HEK293 (cell line): ENCODE measurements around the gene B3GAT1.

ENCODE experiments used
- EGR2 ChIP-seq: fragments of 450-650 bp; formaldehyde crosslinking; IDR thresholded peaks from 2 replicates; pipeline ENCODE4 v1.5.1; 2016; ENCODE audit warnings: low read depth, missing biosample characterization, missing genetic modification characterization
- HIC1 ChIP-seq: fragments of 450-650 bp; formaldehyde crosslinking; IDR thresholded peaks from 2 replicates; pipeline ENCODE4 v1.5.1; 2016; ENCODE audit warnings: missing biosample characterization, missing genetic modification characterization
- PBX3 ChIP-seq: sonication (generic); formaldehyde crosslinking; IDR thresholded peaks from 2 replicates; pipeline ENCODE4 v1.8.1; 2022; ENCODE audit warnings: mild to moderate bottlenecking, moderate library complexity, missing genetic modification reagents
- PRDM1 ChIP-seq: fragments of 450-650 bp; formaldehyde crosslinking; IDR thresholded peaks from 2 replicates; pipeline ENCODE4; 2016; ENCODE audit warnings: missing biosample characterization, missing genetic modification characterization
- PRDM6 ChIP-seq: fragments of 450-650 bp; formaldehyde crosslinking; IDR thresholded peaks from 2 replicates; pipeline ENCODE4 v1.5.1; 2017; ENCODE audit warnings: missing biosample characterization, missing genetic modification characterization
- SETDB1 ChIP-seq: IDR thresholded peaks from one replicate; pipeline ENCODE4 v1.6.1; 2017; ENCODE audit warnings: mild to moderate bottlenecking, low read length, moderate library complexity, mixed read lengths; ENCODE audit not compliant: insufficient read length
- SP2 ChIP-seq: fragments of 450-650 bp; formaldehyde crosslinking; IDR thresholded peaks from 2 replicates; pipeline ENCODE4 v1.5.1; 2016; ENCODE audit warnings: missing biosample characterization, missing genetic modification characterization
- SP7 ChIP-seq: fragments of 450-650 bp; formaldehyde crosslinking; IDR thresholded peaks from 2 replicates; pipeline ENCODE4 v1.5.1; 2016; ENCODE audit warnings: missing biosample characterization, missing genetic modification characterization
- TCF7L2 ChIP-seq: IDR thresholded peaks from 2 replicates; pipeline ENCODE4 v1.6.1; 2011; ENCODE audit warnings: low read depth, mild to moderate bottlenecking, inconsistent platforms, low read length, moderate library complexity, borderline replicate concordance
- WT1 ChIP-seq: fragments of 450-650 bp; formaldehyde crosslinking; IDR thresholded peaks from 2 replicates; pipeline ENCODE4 v1.5.1; 2016; ENCODE audit warnings: missing biosample characterization, missing genetic modification characterization
- ZBTB17 ChIP-seq: fragments of 450-650 bp; formaldehyde crosslinking; IDR thresholded peaks from 2 replicates; pipeline ENCODE4 v1.5.1; 2016; ENCODE audit warnings: missing biosample characterization, missing genetic modification characterization
- ZEB2 ChIP-seq: fragments of 450-650 bp; formaldehyde crosslinking; IDR thresholded peaks from 2 replicates; pipeline ENCODE4 v1.5.1; 2016; ENCODE audit warnings: missing biosample characterization, missing genetic modification characterization
- ZFHX2 ChIP-seq: fragments of 450-650 bp; formaldehyde crosslinking; conservative IDR thresholded peaks from 2 replicates; pipeline ENCODE4 v1.5.1; 2016; ENCODE audit warnings: missing biosample characterization, missing genetic modification characterization
- ZIC2 ChIP-seq: fragments of 450-650 bp; formaldehyde crosslinking; IDR thresholded peaks from 2 replicates; pipeline ENCODE4 v1.5.1; 2016; ENCODE audit warnings: missing biosample characterization, missing genetic modification characterization
- ZNF121 ChIP-seq: fragments of 450-650 bp; formaldehyde crosslinking; IDR thresholded peaks from 2 replicates; pipeline ENCODE4 v1.5.1; 2016; ENCODE audit warnings: missing biosample characterization, missing genetic modification characterization
- ZNF19 ChIP-seq: fragments of 450-650 bp; formaldehyde crosslinking; IDR thresholded peaks from 2 replicates; pipeline ENCODE4; 2016; ENCODE audit warnings: missing biosample characterization, missing genetic modification characterization, low read depth
- ZNF335 ChIP-seq: fragments of 450-650 bp; formaldehyde crosslinking; conservative IDR thresholded peaks from 2 replicates; pipeline ENCODE4 v1.5.1; 2016; ENCODE audit warnings: missing biosample characterization, missing genetic modification characterization
- ZNF549 ChIP-seq: fragments of 450-650 bp; IDR thresholded peaks from 2 replicates; pipeline ENCODE4 v1.5.1; 2018; ENCODE audit warnings: missing biosample characterization, missing genetic modification characterization, mild to moderate bottlenecking, inconsistent platforms, moderate library complexity
- ZNF658 ChIP-seq: fragments of 450-650 bp; formaldehyde crosslinking; IDR thresholded peaks from 2 replicates; pipeline ENCODE4; 2016; ENCODE audit warnings: missing biosample characterization, missing genetic modification characterization
- ZNF785 ChIP-seq: fragments of 450-650 bp; formaldehyde crosslinking; IDR thresholded peaks from 2 replicates; pipeline ENCODE4 v1.5.1; 2016; ENCODE audit warnings: missing biosample characterization, missing genetic modification characterization
- ZSCAN30 ChIP-seq: fragments of 450-650 bp; IDR thresholded peaks from 2 replicates; pipeline ENCODE4 v1.5.1; 2018; ENCODE audit warnings: missing biosample characterization, mild to moderate bottlenecking, missing genetic modification characterization, moderate library complexity
- TF ChIP-seq, protein P1 (sequence below): fragments of 450-650 bp; formaldehyde crosslinking; IDR thresholded peaks from 2 replicates; pipeline ENCODE4 v1.5.1; 2016; ENCODE audit warnings: missing biosample characterization, missing genetic modification characterization
- TF ChIP-seq, protein P2 (sequence below): fragments of 450-650 bp; IDR thresholded peaks from 2 replicates; pipeline ENCODE4 v1.5.1; 2018; ENCODE audit warnings: missing biosample characterization, missing genetic modification characterization
- TF ChIP-seq, protein P3 (sequence below): fragments of 450-650 bp; formaldehyde crosslinking; IDR thresholded peaks from 2 replicates; pipeline ENCODE4 v1.5.1; 2017; ENCODE audit warnings: missing biosample characterization, missing genetic modification characterization
- TF ChIP-seq, protein P4 (sequence below): fragments of 450-650 bp; formaldehyde crosslinking; IDR thresholded peaks from 2 replicates; pipeline ENCODE4 v1.5.1; 2017; ENCODE audit warnings: missing biosample characterization, missing genetic modification characterization

B3GAT1 gene

GRCh38 chr11:134412203-134413042, at the start of gene B3GAT1 (continued):
- TF ChIP-seq SETDB1 (no peak), TCF7L2 (no peak), ZNF785 (no peak), ZNF335 (tag by site-specific recombination) (peak; percentile 64), EGR2 (tag by site-specific recombination) (peak; percentile 78), ZIC2 (no peak; the same call in none of the 2 replicates), ZNF121 (tag by site-specific recombination) (no peak), PRDM6 (tag by site-specific recombination) (no peak), ZSCAN30 (no peak), ZNF549 (tag by site-specific recombination) (no peak), ZNF658 (tag by site-specific recombination) (no peak), ZBTB17 (tag by site-specific recombination) (0 out of 2 replicates have a peak, but pooled peaks have one; percentile 19), WT1 (no peak), ZFHX2 (tag by site-specific recombination) (peak; percentile 92), ZEB2 (tag by site-specific recombination) (0 out of 2 replicates have a peak, but pooled peaks have one; percentile 39), PRDM1 (tag by site-specific recombination) (no peak), SP2 (tag by site-specific recombination) (peak; percentile 47), PBX3 (CRISPR knock-in tag) (no peak), SP7 (tag by site-specific recombination) (0 out of 2 replicates have a peak, but pooled peaks have one; percentile 22), ZNF19 (no peak), HIC1 (tag by site-specific recombination) (0 out of 2 replicates have a peak, but pooled peaks have one; percentile 25)
- TF ChIP-seq, protein P1, sequence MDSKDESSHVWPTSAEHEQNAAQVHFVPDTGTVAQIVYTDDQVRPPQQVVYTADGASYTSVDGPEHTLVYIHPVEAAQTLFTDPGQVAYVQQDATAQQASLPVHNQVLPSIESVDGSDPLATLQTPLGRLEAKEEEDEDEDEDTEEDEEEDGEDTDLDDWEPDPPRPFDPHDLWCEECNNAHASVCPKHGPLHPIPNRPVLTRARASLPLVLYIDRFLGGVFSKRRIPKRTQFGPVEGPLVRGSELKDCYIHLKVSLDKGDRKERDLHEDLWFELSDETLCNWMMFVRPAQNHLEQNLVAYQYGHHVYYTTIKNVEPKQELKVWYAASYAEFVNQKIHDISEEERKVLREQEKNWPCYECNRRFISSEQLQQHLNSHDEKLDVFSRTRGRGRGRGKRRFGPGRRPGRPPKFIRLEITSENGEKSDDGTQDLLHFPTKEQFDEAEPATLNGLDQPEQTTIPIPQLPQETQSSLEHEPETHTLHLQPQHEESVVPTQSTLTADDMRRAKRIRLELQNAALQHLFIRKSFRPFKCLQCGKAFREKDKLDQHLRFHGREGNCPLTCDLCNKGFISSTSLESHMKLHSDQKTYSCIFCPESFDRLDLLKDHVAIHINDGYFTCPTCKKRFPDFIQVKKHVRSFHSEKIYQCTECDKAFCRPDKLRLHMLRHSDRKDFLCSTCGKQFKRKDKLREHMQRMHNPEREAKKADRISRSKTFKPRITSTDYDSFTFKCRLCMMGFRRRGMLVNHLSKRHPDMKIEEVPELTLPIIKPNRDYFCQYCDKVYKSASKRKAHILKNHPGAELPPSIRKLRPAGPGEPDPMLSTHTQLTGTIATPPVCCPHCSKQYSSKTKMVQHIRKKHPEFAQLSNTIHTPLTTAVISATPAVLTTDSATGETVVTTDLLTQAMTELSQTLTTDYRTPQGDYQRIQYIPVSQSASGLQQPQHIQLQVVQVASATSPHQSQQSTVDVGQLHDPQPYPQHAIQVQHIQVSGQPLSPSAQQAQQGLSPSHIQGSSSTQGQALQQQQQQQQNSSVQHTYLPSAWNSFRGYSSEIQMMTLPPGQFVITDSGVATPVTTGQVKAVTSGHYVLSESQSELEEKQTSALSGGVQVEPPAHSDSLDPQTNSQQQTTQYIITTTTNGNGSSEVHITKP (tag by site-specific recombination), result peak; percentile 69
- TF ChIP-seq, protein P2, sequence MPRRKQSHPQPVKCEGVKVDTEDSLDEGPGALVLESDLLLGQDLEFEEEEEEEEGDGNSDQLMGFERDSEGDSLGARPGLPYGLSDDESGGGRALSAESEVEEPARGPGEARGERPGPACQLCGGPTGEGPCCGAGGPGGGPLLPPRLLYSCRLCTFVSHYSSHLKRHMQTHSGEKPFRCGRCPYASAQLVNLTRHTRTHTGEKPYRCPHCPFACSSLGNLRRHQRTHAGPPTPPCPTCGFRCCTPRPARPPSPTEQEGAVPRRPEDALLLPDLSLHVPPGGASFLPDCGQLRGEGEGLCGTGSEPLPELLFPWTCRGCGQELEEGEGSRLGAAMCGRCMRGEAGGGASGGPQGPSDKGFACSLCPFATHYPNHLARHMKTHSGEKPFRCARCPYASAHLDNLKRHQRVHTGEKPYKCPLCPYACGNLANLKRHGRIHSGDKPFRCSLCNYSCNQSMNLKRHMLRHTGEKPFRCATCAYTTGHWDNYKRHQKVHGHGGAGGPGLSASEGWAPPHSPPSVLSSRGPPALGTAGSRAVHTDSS (tag by site-specific recombination), result no peak
- TF ChIP-seq, protein P3, sequence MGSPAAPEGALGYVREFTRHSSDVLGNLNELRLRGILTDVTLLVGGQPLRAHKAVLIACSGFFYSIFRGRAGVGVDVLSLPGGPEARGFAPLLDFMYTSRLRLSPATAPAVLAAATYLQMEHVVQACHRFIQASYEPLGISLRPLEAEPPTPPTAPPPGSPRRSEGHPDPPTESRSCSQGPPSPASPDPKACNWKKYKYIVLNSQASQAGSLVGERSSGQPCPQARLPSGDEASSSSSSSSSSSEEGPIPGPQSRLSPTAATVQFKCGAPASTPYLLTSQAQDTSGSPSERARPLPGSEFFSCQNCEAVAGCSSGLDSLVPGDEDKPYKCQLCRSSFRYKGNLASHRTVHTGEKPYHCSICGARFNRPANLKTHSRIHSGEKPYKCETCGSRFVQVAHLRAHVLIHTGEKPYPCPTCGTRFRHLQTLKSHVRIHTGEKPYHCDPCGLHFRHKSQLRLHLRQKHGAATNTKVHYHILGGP (tag by site-specific recombination), result no peak
- TF ChIP-seq, protein P4, sequence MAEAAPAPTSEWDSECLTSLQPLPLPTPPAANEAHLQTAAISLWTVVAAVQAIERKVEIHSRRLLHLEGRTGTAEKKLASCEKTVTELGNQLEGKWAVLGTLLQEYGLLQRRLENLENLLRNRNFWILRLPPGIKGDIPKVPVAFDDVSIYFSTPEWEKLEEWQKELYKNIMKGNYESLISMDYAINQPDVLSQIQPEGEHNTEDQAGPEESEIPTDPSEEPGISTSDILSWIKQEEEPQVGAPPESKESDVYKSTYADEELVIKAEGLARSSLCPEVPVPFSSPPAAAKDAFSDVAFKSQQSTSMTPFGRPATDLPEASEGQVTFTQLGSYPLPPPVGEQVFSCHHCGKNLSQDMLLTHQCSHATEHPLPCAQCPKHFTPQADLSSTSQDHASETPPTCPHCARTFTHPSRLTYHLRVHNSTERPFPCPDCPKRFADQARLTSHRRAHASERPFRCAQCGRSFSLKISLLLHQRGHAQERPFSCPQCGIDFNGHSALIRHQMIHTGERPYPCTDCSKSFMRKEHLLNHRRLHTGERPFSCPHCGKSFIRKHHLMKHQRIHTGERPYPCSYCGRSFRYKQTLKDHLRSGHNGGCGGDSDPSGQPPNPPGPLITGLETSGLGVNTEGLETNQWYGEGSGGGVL, result peak; percentile 68
